GM18502 (cell line): ENCODE data around the gene FKBP9.
A peak's percentile ranks its signal among the peaks of the same experiment; 100 is the strongest.
"Not testable (repeated sequence)": the region's sequence is repeated elsewhere in the genome, so short reads cannot be mapped to it uniquely, and the experiment has no call there.

ENCODE experiments used
- ATAC-seq: cut with Tn5 transposase; IDR thresholded peaks from one replicate; pipeline ENCODE4 v1.9.1; 2021; ENCODE audit warnings: mild to moderate bottlenecking; ENCODE audit not compliant: unreplicated experiment, poor library complexity

FKBP9 gene

GRCh38 chr7:33004104-33004616, 46.9 kb downstream of the FKBP9 start:
- ATAC-seq: not testable (repeated sequence)

- ATAC-seq: not testable (repeated sequence)
These were observed 48.0 kb downstream of the FKBP9 start for GRCh38 chr7:33005193-33005592.

- ATAC-seq: not testable (repeated sequence)
These were observed 48.5 kb downstream of the FKBP9 start for GRCh38 chr7:33005690-33006089.

GRCh38 chr7:33009734-33010133, 52.5 kb downstream of the FKBP9 start:
- ATAC-seq: no peak

- no peak for ATAC-seq
These were observed 55.1 kb downstream of the FKBP9 start for GRCh38 chr7:33012364-33012763.

- ATAC-seq: no peak
These were observed 67.0 kb downstream of the FKBP9 start for GRCh38 chr7:33024189-33024757.

- no peak for ATAC-seq
These were observed 78.5 kb downstream of the FKBP9 start for GRCh38 chr7:33035776-33036175.

- no peak for ATAC-seq
These were observed 81.4 kb downstream of the FKBP9 start for GRCh38 chr7:33038639-33039038.

GRCh38 chr7:33039257-33039902, 82.1 kb downstream of the FKBP9 start:
- peak; percentile 42 for ATAC-seq

- ATAC-seq: no peak
These were observed 82.7 kb downstream of the FKBP9 start for GRCh38 chr7:33039903-33040292.

GRCh38 chr7:33040803-33041516, 83.7 kb downstream of the FKBP9 start:
- peak; percentile 93 for ATAC-seq

GRCh38 chr7:33041631-33042428, 84.6 kb downstream of the FKBP9 start:
- ATAC-seq: no peak

- ATAC-seq: no peak
These were observed 86.5 kb downstream of the FKBP9 start for GRCh38 chr7:33043501-33044400.

GRCh38 chr7:33044401-33044718, 87.1 kb downstream of the FKBP9 start:
- no peak for ATAC-seq

GRCh38 chr7:33044986-33045385, 87.7 kb downstream of the FKBP9 start:
- peak; percentile 42 for ATAC-seq

GRCh38 chr7:33048257-33048656, 91.0 kb downstream of the FKBP9 start:
- no peak for ATAC-seq

GRCh38 chr7:33048704-33049103, 91.5 kb downstream of the FKBP9 start:
- ATAC-seq: no peak

GRCh38 chr7:33050535-33051318, 93.5 kb downstream of the FKBP9 start:
- ATAC-seq: peak; percentile 49

GRCh38 chr7:33053721-33054120, 96.5 kb downstream of the FKBP9 start:
- no peak for ATAC-seq
